GM18502 (cell line): ENCODE data around the gene KAT6B.
"Not testable (repeated sequence)": the region's sequence is repeated elsewhere in the genome, so short reads cannot be mapped to it uniquely, and the experiment has no call there.

Source experiments
- ATAC-seq: cut with Tn5 transposase; IDR thresholded peaks from one replicate; pipeline ENCODE4 v1.9.1; 2021; ENCODE audit warnings: mild to moderate bottlenecking; ENCODE audit not compliant: unreplicated experiment, poor library complexity

Gene KAT6B

DNA sequence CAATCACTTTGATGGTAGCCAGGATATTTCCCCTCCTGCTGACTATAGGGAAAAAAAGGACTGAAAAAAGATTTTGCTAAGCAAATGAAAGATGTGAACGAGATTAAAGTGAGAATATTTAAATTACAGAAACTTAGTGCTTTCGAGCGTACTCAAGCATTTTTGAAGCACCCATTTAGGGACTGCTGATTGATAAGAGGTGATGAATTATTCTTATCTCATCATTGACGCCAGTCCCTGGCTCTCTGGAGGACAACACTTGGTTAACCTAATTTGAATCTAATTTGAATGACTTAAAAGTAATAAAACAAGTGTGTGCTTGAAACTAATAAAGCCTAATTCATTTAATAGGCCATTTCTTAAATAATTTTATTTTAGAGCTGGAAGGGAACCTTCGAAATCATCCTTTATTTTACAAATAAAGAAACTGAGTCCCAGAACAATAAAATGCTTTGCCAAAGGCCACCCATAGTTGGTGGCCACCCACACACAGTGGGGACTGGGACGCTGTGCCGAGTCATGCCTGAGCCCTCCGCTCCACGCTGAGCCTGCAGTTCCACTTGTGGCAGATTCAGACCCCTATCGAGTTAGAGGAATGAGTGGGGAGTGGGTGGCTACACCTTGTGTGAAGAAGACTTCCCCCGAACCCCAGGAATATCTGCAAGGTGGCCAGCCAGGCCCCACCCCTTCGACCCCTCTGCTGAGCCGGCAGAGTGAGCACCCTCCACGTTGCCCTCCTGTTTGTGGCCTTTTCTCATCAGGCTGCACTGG is 223.9 kb downstream of the KAT6B start:
- ATAC-seq: no peak

DNA sequence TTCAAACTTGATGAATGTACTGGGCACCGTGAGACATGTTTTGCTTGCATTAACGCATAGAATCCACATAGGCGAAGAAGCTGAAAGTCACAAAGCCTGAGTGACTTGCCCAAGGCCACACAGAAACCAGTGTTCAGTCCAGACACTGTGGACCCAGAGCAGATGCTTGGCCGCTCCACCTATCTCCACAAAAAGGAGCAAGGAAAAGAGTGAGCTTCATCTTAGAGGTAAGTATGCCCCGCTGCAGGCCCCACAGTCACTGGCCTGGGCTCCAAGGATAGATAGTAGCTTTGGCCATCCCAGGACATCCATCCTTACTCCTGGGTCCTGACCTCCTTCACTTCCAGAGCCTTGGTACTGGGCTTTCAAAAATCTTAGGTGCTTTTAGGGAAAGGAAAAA is 224.9 kb downstream of the KAT6B start:
- ATAC-seq: no peak

DNA sequence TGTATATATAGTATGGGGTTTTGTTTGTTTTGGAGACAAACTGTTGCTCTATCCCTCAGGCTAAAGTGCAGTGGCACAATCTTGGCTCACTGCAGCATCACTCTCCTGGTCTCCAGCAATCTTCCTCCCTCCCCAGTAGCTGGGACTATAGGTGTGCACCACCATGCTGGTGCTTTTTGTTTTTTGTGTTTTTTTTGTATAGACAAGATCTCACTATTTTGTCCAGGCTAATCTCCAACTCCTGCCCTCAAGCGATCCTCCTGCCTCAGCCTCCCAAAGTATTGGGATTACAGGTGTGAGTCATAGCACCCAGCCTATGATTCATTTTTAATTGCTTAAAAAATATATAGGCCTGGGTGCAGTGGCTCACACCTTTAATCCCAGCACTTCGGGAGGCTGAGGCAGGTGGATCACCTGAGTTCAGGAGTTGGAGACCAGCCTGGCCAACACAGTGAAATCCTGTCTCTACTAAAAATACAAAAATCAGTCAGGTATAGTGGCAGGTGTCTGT is 229.6 kb downstream of the KAT6B start:
- ATAC-seq: not testable (repeated sequence)

DNA sequence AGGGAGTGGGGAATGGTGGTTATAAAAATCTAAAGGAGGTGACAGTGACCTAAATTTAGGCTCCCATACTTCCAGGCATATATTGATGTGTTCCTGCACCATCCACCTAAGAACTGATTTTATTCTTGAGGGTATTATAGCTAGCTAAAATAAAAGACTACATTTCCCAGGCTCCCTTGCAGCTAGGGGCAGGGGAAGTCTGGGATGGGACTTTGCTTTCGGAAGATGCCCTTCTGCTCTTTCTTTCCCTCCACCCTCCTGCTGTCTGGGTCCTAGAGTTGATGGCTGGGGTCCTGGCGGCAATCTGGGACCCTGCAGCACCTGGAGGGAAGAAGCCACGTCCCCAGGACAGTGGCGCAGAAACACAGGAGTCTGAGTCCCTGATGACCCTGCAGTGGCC is 231.3 kb downstream of the KAT6B start:
- no peak for ATAC-seq

DNA sequence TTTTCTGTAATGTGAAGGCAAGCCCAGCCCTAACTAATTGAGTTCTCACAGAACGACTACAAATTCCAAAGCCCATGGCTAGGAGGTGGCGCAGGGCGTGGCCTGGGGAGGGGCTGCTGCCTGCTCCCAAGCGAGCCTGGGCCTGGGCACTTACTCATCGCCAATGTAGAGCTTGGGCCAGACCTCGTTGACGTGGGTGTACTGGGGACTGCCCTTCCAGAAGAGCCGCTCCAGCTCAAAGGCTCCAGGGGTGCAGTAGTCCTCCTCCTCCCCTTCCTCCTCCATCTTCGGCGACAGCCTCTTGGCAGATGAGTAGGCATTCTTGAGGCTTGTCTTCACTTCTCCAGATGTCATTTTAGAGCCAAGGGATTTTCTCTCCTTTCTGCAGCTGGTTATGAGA is 231.8 kb downstream of the KAT6B start:
- no peak for ATAC-seq

DNA sequence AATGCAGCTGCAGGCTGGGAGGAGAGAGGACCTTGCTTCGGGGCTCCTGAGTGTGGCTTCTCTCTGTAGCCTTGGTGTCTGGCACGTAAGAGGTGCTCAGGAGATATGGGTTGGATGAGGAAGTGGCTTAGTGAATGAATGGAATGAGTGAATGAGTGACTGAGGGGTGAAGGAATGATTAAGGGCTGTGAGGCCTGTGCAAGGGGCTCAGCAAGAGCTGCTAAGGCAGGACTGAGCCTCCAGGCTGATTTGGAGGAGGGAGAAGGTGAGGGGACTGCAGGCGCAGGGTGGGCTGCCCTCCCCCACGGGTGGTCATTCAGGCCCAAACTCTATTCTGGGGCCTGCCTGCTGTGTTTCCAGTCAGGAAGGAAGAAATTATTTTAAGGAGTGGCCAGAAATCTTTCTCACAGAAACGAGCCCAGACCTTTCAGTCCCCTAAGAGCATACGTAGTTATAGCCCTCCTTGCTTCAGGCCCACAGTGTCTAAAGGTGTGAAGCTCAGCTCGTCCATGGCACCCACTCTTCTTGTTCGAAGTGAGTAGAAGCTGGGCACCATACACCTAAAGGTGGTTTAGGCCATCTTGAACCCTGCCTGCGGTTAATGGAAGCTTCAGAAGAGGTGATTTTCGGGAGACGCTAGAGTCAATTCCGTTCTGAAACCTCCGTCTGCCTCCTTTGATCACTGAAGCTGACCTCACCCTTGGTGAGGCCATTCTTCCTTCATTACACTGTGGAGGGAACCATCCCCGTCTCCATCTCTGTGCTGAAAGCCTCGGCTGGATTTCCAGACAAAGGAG is 235.5 kb downstream of the KAT6B start:
- no peak for ATAC-seq

DNA sequence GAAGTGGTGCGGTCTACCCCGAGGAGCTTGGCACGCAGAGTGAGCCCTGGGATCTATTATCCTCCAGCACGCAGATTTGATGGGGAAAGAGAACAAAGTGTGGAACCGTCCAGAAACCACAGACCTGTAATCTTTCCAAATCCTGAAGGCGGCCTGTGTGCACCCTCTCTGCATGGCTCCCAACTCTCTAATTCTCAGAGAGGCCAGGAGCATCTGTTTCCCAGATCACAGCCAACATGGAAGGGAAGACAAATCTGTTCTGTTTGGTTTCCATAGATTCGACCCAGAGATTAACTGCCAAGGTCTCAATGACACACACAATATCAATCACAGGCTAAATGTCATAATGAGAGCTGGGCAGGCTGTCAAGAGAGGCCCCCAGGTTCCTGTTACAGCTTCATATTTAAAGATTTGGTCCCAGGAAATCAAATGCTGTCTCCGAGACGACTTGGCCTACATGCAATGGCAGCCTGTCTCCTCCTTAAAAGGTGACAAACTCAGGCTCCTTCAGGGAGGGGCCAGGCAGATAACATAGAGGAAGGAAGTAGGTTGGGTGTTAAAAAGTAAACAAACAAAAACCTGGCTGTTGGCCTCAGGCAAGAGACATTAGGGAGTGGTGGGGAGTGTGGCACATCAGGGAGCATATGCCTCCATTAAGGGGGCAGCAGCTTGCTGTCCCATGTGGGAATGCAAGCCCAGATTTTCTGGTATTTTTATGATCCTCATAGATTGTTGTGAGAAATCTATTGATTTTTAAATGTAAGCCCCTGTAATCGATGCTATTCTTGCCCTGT is 236.3 kb downstream of the KAT6B start:
- ATAC-seq: no peak

DNA sequence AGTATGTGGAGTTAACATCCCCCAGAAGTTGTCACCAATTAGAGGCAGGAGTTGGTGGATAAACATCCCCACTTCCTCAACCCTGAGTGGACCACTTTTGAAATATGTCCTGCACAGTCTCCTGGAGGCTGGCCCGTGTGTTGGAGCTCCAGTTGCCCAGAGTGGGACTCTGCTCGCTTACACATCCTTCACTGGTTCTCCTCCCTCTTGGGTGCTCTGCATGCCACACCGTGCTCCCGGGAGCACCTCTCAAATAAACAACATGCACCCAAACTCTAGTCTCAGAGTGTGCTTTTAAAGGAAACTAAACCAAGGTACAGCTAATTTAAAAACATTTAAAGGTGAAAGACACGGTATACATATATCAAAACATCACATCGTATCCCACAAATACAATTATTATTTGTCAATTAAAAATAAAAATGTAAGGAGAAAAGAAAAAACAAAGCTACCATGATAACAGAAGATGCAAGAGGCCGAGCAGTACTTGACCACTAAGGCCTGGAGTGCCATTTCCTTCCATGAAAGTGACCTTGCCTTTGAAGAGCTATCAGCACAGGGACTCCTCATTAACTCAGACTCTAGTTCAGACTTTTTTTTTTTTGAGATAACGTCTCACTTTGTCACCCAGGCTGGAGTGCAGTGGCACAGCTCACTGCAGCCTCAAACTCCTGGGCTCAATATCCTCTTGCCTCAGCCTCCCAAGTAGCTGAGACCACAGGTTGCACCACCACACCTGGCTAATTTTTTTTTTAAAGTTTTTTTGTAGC is 237.2 kb downstream of the KAT6B start:
- no peak for ATAC-seq

DNA sequence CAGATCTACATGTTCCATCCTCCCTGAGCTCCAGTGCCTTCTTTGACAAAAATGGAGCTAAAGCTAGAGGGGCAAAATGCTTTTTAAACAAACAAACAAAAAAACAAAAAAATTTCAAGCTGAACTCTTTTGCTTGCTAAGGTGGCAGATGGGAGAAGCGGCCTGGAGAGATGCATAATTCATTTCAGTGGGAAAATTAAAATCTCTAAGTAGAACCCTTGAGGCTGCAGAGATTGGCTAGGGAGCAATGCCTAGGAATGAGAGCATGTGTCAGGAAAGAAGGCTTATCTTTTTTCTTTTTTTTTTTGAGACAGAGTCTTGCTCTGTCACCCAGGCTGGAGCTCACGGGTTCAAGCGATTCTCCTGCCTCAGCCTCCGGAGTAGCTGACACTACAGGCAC is 238.7 kb downstream of the KAT6B start:
- no peak for ATAC-seq

DNA sequence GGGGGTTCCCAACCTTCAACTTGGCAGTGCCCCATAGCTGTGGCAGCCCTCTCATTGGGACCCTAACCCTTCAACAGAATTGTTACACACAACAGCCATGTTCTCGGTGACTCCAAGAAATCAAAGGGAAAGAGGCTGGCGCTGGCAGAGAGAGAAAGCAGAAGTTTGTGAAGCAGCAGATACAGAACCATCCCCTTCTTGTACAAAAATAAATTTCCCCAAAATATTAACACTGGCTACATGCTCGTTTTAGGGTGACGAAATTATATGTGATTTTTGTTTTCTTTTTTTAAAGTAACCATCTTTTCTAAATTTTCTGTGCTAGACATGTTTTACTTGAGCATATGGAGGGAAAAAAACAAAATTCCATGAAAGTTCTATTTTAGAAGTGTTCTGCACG is 239.9 kb downstream of the KAT6B start:
- no peak for ATAC-seq

DNA sequence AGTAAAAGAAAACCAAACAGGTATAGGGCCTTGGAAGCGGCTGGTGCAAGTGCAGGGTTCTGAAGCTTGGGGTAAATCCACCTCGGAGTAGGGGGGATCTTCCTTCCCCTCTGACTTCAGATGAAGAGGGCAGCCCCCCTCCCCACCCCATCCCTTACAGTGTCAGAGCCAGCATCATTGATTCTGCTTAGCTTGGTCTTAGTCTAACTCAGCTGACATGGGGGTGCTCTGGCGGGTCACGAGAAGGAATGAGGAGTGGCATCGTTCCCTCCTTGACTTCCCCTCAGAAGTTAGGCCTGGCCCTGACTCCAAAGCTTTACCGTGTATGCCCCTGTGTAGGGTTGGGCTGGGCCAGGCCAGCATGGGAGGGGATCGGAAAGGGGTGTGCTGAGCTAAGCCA is 240.9 kb downstream of the KAT6B start:
- no peak for ATAC-seq

DNA sequence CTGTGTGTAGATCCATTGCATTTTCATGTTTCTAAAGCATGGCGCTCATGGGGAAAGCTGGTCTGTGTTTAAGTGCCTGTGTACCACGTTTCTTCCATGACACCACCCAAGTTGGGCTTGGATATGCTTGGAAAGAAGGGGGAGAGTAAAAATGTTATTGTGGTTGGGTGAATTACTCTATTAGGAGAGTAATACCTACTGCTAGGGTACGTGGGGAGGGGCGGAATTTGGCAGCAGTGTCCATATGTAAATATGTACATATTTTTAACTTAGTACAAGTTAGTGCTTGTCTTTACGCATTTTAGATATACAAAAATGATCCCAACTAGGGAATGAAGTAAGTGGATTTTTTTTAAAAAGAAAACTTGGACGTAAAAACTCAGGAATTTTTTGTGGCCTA is 242.1 kb downstream of the KAT6B start:
- ATAC-seq: no peak

DNA sequence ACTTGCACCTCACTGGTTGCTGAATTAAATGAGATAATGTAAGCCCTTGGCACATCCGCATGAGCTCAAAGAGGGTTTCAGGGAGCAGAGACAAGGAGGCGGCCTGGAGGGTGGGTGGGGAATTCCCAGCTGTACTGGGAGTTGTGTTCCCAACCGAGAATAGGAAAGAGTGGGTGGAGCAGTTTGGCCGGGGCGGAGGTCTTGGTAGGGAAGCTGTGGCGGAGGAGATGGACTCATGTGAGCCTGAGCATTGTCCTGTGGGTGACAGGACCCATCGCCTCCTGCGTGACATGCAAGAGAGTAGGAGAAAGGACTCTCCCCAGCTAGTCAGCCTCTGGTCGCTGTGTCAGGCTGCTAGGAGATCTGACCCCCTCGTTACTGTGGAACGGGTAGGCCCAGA is 244.1 kb downstream of the KAT6B start:
- ATAC-seq: no peak

DNA sequence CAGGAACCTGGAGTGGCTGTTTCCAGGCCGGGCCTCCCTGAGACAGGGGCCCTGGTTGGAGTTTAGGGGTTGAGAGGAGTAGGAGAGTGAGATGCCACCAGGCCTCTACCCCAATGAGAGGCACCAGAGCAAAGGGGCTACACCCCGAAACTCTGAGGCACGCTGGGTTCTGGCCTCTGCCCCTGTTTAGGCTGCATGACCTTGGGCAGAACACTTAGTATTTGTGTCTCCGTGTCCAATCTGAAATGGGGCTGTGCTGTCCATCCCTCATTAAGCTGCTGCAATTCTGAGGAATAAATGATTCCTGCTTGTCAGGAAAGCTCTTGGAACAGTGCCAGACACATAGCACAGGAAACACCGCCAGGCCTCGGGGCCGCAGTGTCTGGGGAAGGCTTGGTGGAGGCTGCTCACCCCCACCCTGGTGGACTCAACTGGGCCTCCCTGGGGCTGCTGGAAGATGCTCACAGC is 244.6 kb downstream of the KAT6B start:
- no peak for ATAC-seq

DNA sequence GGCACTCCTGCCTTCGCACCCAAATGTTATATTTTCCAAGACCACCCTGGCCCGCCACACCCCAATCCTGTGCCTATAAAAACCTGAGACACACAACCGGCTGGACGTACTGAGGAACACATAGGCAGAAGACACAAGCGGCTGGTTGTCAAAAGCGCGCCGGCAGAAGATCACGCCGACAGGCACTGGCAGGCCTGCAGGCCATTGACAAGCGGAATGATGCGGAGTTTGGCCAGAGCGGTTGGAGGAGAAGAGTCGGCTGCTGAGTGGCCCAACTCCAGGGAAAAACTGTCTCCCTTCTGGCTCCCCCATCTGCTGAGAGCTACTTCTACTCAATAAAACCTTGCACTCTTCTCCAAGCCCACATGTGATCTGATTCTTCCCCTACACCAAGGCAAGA is 245.4 kb downstream of the KAT6B start:
- no peak for ATAC-seq

DNA sequence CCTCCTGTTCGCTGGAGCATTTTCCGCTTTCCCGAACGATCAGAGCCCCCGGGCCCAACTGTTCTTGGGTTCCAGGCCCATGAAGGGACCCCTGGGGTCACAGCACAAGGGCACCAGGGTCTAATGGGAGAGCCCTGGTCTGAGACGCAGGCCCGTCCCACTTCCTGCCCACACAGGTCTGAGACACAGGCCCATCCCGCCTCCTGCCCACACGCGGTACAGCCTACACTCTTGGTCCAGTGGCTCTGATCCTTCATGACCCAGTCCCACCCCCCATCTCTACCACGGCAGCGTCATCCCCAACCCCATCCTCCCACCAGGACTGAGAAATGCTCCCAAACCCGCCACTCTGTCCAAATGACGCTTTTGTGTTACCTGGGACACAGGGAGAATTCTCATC is 246.3 kb downstream of the KAT6B start:
- ATAC-seq: no peak

DNA sequence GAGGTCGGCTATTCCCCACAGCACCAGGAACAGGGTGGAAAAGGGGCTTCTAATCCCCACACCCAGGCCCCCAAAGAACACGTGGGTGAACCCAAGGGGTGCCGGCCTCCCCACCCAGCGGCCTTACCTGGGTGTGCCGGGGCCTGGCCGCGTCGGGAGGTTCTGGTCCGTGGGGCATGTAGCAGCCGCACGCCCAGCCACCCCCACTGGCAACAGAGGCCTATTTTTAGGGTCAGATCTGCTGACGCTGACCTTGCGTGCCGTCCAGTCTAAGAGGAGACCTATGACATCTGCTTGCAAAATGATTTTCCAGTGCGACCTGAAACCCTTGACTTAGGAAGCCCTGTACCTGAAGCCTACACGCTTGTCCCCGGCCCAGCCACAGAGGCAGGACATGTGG is 247.0 kb downstream of the KAT6B start:
- ATAC-seq: no peak

DNA sequence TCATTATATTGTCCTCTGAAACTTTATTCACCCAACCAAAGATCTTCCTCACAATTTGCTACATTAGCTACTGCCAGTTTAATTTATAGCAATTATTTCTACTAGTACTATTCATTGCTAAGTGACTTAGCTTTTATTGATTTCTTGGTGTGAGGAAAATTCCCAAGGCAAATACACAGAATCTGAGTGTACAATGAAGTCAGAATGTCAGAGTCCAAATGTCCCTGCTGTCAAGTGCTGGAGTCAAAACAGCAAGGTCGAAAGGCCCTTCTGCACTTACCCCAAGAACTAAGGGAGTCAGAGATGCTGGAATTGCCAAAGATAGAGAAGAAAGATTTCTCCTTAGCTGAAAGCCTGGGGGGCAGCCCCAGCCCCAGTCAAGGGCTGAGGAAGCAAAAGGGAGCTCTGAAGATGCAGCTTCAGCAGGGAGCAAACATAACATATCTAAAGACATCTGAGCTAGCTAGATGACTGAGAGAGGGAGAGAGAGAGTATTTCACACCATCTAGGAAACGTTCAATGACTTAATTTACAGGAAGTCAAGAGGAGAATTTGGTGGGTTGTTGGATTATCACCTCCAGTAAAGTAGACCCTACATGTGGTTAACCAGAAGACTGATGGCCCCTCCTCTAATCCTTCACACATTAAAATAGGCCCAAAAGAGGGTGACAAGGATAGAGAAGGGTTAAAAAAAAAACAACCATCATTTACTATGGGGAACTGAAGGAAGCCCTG is 248.5 kb downstream of the KAT6B start:
- no peak for ATAC-seq

DNA sequence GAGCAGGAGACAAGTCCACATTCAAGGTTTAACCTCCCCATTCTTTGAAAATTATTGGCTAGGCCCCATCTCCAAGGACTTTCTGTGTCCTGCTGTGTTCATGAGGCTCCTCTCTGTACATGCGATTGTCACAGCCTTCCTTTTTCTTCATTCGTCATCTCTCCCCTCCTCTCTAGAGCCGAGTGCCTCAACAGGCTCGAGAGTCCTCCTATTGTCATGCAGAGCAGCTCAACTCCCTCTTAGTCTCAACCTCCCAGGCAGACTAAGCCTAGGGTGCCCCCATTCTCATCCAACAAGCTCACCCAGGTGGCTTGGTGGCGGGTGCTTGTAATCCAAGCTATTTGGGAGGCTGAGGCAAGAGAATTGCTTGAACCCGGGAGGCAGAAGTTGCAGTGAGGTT is 249.9 kb downstream of the KAT6B start:
- no peak for ATAC-seq
